H1 (cell line): Measurements from ENCODE around the gene ECI2. TPM values are rescaled to one million over a fixed set of nuclear protein-coding genes. Genes with fewer than 3 reads are reported as not detected.

Source experiments
- BRCA1 ChIP-seq: IDR thresholded peaks from 2 replicates; pipeline ENCODE4 v1.6.1; 2012; ENCODE audit warnings: low read depth, low read length, improper control_type of control experiment
- GTF2F1 ChIP-seq: IDR thresholded peaks from 2 replicates; pipeline ENCODE4 v1.6.1; 2012; ENCODE audit warnings: low read depth, low read length, improper control_type of control experiment, borderline replicate concordance
- polyA plus RNA-seq, 7 experiments: library from polyadenylated mRNA; depleted of rRNA in 3 of 7; stranded (reverse) in 5 of 7; unstranded in 2 of 7; fragments of >200 nt in 5 of 7; fragments of 200-250 nt in 2 of 7; gene quantifications; 1 replicate in 5 of 7; 2 replicates in 1 of 7; 4 replicates in 1 of 7; pipeline versions ENCODE4 v1.2.1 to v1.2.3, GENCODE V29; 2011 to 2013; ENCODE audit warnings: missing spikeins in 2 of 7, mixed read lengths in 2 of 7
- total RNA-seq: library from RNA; stranded (reverse); fragmentation: NEBNext Ultra II Directional; extraction: Animal tissue kit (Norgen Biotek cat#: 25700); gene quantifications from 2 replicates; pipeline ENCODE4 v1.2.1, GENCODE V29; 2021

The ECI2 gene
- total and polyA plus RNA-seq, 2 of the 8 experiments (the other 6 are each of a cell fraction or from before 2014, with no cell fraction given) = 40.4 to 70.8 TPM

- TF ChIP-seq BRCA1 (no peak), GTF2F1 (no peak)
- TF ChIP-seq, all 59 proteins: peak for 0
These were observed 66.2 kb downstream of the ECI2 start (continued) for GRCh38 chr6:4069199-4069598.
